ENCODE measurements around the gene ZBTB21.
A peak's percentile ranks its signal among the peaks of the same experiment; 100 is the strongest.

Gene ZBTB21

DNA sequence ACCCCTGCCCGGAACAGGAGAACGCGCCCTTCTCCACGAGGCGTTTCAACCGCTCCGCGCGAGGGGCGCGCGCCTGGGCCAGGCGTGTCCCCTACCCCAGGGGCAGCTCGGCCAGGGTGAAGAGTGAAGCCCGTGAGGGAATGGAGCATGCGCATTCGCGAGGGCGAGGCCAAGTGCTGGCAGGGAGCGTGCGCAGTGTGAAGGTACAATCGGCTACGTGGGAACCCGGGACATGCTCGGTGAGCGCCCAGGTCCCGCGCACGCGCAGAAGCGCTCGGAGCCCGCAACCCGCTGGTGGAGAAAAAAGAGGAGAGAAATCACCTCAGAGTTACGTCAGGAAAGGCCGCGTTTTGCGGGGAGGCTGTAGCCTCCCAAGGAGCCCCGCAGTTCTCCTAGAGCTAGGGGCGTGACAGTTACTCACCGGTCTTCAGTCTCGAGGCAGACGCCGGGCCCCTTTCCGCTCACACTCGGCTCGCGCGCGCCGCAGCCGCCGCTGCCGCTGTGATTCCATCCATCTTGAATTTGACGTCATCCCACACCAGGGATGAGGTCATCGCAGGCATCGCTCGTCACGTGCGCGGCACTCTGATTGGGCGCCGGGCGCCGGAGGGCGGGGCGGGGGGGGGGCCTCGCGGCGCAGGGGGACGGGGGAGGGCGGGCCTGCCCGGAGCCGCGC lies at the start of gene ZBTB21:
TSS of gene ZBTB21 (minus strand) at position 530 of the 676 bp plus-strand sequence. CDS start 16,265 bp downstream, outside the sequence.
- TF ChIP-seq, protein P1, sequence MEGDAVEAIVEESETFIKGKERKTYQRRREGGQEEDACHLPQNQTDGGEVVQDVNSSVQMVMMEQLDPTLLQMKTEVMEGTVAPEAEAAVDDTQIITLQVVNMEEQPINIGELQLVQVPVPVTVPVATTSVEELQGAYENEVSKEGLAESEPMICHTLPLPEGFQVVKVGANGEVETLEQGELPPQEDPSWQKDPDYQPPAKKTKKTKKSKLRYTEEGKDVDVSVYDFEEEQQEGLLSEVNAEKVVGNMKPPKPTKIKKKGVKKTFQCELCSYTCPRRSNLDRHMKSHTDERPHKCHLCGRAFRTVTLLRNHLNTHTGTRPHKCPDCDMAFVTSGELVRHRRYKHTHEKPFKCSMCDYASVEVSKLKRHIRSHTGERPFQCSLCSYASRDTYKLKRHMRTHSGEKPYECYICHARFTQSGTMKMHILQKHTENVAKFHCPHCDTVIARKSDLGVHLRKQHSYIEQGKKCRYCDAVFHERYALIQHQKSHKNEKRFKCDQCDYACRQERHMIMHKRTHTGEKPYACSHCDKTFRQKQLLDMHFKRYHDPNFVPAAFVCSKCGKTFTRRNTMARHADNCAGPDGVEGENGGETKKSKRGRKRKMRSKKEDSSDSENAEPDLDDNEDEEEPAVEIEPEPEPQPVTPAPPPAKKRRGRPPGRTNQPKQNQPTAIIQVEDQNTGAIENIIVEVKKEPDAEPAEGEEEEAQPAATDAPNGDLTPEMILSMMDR (IDR thresholded peaks at IDR 0.05): no peak
- Histone ChIP-seq H3K27ac (peak within 1 kb of the TSS; percentile 98), H3K4me3 (peak within 1 kb of the TSS; percentile 96)
- peak; percentile 99 for DNase-seq (ENCODE audit: low spot score)

DNA sequence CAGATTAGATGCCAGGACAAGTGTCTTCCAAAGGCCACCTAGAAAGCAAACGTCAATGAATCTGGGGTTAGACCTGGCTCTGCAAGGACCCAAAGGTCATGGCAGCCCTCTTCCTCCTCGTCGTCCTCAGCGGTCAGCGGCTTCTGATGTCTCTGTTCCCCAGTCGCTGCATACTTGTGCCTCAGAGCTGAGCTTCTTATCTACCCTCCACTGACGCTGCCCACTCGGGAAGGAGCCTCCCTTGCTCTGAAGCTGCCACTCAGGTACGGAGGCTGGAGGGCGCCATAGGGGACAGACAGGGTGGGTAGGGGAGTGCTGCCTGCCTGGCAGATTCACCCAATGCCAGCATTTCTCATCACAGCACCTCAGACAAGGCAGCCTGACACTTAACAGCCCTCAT lies 49.6 kb upstream of the ZBTB21 start:
- Histone ChIP-seq H3K4me3 (no peak overlapping the region), H3K27ac (no peak overlapping the region)
- no peak for DNase-seq (ENCODE audit: low spot score)
- TF ChIP-seq, protein P1 (IDR thresholded peaks at IDR 0.05): no peak

GRCh38 chr21:42059141-42059540 lies 49.0 kb upstream of the ZBTB21 start:
- H3K4me3 ChIP-seq: no peak overlapping the region
- TF ChIP-seq, protein P1 (IDR thresholded peaks at IDR 0.05): no peak
- DNase-seq (ENCODE audit: low spot score): no peak

GRCh38 chr21:42058631-42059111 lies 48.5 kb upstream of the ZBTB21 start:
- TF ChIP-seq, protein P1 (IDR thresholded peaks at IDR 0.05): no peak
- no peak overlapping the region for H3K27ac ChIP-seq
- no peak for DNase-seq (ENCODE audit: low spot score)
- no peak overlapping the region for H3K4me3 ChIP-seq

More at GRCh38 chr21:42059141-42059540, 49.0 kb upstream of the ZBTB21 start:
- H3K27ac ChIP-seq: no peak overlapping the region

DNA sequence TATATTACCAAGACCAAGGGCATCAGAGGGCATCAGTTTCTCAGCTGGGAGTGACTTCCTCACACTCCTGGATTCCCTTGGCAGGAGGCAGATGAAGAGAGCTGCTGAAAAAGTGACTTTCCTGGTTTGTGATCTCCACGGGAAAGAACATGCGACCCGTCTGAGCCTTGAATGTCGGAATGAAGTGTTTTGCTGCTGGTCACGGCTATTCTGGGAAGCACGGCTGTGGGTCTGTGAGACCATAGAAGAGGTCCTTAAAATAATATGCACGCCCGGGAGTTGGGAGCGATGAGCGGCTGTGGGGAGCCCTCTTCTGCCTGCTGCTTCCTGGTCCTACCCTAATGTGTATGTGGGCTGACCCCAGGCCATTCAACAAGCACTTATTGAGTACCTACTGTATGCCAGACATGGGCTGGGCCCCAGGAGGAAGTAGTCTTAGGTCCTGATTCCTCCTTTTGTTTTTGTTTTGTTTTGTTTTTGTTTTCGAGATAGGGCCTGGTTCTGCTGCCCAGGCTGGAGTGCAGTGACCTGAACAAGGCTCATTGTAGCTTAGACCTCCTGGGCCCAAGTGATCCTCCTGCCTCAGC lies 47.8 kb upstream of the ZBTB21 start:
- H3K27ac ChIP-seq: peak overlapping the region; percentile 46 to 67
- TF ChIP-seq, protein P1 (IDR thresholded peaks at IDR 0.05): no peak
- no peak for DNase-seq (ENCODE audit: low spot score)
- H3K4me3 ChIP-seq: no peak overlapping the region

- H3K27ac ChIP-seq: peak overlapping the region; percentile 67 to 68
- TF ChIP-seq, protein P1 (IDR thresholded peaks at IDR 0.05): no peak
- peak overlapping the region; percentile 15 for H3K4me3 ChIP-seq
- DNase-seq (ENCODE audit: low spot score): no peak
Measured at GRCh38 chr21:42056996-42057689, 47.0 kb upstream of the ZBTB21 start.

Data from coronary artery (tissue), 2 donors.